BLaER1 treated with 17β-estradiol and CSF1 and Interleukin-3, amounts not matched to agents 10 nM and 100 nM (cell line): Measurements from ENCODE around the gene SPDYE16.
"Not testable (repeated sequence)": the region's sequence is repeated elsewhere in the genome, so short reads cannot be mapped to it uniquely, and the experiment has no call there.

Experiments
- H3K27ac ChIP-seq, 11 experiments: shearing (Covaris generic); formaldehyde crosslinking; 2 replicates each; pipeline ENCODE4 v1.8.1; 2022
- H3K27me3 ChIP-seq, 11 experiments: shearing (Covaris generic); formaldehyde crosslinking; 2 replicates each; pipeline ENCODE4 v1.8.1; 2022
- H3K36me3 ChIP-seq, 11 experiments: shearing (Covaris generic); formaldehyde crosslinking; 2 replicates each; pipeline ENCODE4 v1.8.1; 2022
- H3K4me1 ChIP-seq, 10 experiments: shearing (Covaris generic); formaldehyde crosslinking; 2 replicates each; pipeline ENCODE4 v1.8.1; 2022
- H3K4me2 ChIP-seq, 11 experiments: shearing (Covaris generic); formaldehyde crosslinking; 2 replicates each; pipeline ENCODE4 v1.8.1; 2022
- H3K4me3 ChIP-seq, 10 experiments: shearing (Covaris generic); formaldehyde crosslinking; 2 replicates each; pipeline ENCODE4 v1.8.1; 2022
- H3K9ac ChIP-seq, 11 experiments: shearing (Covaris generic); formaldehyde crosslinking; 2 replicates each; pipeline ENCODE4 v1.8.1; 2022
- H3K9me3 ChIP-seq, 11 experiments: shearing (Covaris generic); formaldehyde crosslinking; replicated peaks in 1 of 11; 2 replicates each; pipeline ENCODE4 v1.8.1; 2022
- H4K20me1 ChIP-seq, 11 experiments: shearing (Covaris generic); formaldehyde crosslinking; 2 replicates each; pipeline ENCODE4 v1.8.1; 2022
- Cebpa-rat ChIP-seq, 11 experiments: shearing (Covaris generic); IDR thresholded peaks; 2 replicates each; pipeline ENCODE4 v1.8.1; 2022

Gene SPDYE16

DNA sequence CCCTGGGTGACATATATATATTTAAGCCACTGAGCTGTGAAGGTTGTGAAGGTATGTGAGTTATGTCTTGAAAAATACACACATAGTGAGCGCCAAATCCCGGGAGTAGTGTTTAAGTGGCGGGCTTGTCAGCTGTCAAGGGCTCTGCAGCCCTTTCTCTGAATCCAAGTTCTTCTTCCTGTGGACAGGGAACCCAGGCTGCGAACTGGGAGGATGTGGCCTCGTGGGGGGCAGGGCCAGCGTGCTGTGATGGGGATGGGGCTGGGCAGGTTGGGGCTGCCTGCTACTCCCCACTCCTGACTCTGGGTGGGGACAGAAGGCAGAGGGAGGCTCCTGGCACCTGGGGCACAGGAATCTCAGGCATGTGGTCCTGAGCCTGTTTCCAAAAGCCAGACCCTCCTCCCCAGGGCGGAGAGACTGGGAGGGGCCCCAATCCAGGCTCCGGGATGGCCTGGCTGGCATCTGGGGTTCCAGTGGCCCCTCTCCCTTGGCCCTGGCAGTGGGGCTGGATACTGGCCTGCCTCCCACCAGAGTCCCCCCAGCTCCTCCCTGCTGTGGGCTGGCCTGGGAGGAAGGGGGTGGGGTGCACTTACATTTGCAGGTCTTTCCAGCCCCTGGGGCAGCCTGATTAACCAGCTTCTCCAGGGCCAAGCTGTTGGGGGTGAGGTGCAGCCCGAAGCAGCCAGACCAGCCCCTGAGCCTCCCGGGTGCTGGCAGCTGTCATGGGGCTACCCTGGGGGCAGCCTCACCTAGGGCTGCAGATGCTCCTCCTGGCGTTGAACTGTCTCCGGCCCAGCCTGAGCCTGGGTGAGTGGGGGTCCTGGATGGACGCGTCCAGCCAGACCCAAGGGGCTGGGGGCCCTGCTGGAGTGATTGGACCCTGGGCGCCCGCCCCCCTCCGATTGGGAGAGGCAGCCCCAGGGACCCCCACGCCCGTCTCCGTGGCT, 32.9 kb downstream of the SPDYE16 start, which contains the start of gene UPK3B:
Gene UPK3B, plus strand, starts transcription at position 622 of the 947 bp plus-strand sequence. Its CDS starts 101 bp downstream, at position 723.
- no peak for TF ChIP-seq Cebpa-rat (IDR thresholded peaks at IDR 0.05)
- Histone ChIP-seq H3K9ac (peak within 1 kb of the TSS in 2 of 11 experiments; percentile 7 to 11; a peak in 1 of 22 replicates), H3K36me3 (peaks cover 9 to 27% (median 24%) of the 10 kb centered on the region in 11 experiments; a peak in 21 of 22 replicates), H3K4me2 (peak within 1 kb of the TSS in 7 of 11 experiments; percentile 12 to 35 (median 28); a peak in 13 of 22 replicates), H3K9me3 (peaks cover 0 to 19% (median 0%) of the 10 kb centered on the region in 11 experiments; a peak in 6 of 22 replicates), H4K20me1 (peaks cover 0 to 10% (median 0%) of the 10 kb centered on the region in 11 experiments; a peak in 1 of 22 replicates), H3K4me1 (peaks cover 18 to 37% (median 29%) of the 10 kb centered on the region in 10 experiments), H3K4me3 (no peak within 1 kb of the TSS), H3K27ac (peak within 1 kb of the TSS in 2 of 11 experiments; percentile 9 to 14; a peak in 2 of 22 replicates), H3K27me3 (no peaks in the 10 kb centered on the region)

DNA sequence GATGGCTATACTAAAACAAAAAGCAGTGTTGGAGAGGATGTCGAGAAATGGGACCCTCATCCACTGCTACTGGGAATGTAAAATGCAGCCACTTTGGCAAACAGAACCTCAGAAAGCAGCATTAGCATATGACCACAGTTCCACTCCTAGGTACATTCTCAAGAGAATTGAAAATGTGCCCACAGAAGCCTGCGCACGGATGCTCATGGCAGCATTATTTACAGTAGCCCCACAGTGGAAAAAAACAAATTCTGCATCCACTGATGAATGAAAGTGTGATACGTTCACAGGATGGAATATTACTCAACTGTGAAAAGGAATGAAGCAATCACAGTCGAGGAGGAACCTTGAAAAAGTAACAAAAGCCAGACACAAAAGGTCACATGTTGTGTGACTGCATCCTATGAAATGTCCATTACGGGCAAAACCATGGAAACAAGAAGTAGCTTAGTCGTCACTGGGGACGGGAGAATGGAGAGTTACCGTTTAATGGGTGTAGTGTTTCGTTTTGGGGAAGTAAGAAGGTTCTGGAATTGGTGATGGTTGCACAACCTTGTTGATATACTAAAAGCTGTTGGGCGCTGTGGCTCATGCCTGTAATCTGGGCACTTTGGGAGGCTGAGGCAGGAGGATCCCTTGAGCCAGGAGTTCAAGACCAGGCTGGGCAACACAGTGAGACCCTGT, 35.2 kb downstream of the SPDYE16 start:
- peak in 7 of 11 experiments; percentile 28 to 67 (median 55); a peak in 5 of 22 replicates for TF ChIP-seq Cebpa-rat (IDR thresholded peaks at IDR 0.05)
- Histone ChIP-seq H3K4me2 (no peak overlapping the region; a peak in 1 of 22 replicates), H4K20me1 (peaks cover 0 to 11% (median 0%) of the 10 kb centered on the region in 11 experiments; a peak in 1 of 22 replicates), H3K27ac (peak overlapping the region in 5 of 11 experiments; percentile 13 to 66 (median 51); a peak in 7 of 22 replicates), H3K27me3 (no peaks in the 10 kb centered on the region), H3K9me3 (peaks cover 0 to 19% (median 0%) of the 10 kb centered on the region in 11 experiments; a peak in 6 of 22 replicates), H3K4me1 (peaks cover 8 to 24% (median 13%) of the 10 kb centered on the region in 10 experiments), H3K9ac (no peak overlapping the region), H3K4me3 (no peak overlapping the region), H3K36me3 (peaks cover 13 to 39% (median 27%) of the 10 kb centered on the region in 11 experiments; a peak in 21 of 22 replicates)

DNA sequence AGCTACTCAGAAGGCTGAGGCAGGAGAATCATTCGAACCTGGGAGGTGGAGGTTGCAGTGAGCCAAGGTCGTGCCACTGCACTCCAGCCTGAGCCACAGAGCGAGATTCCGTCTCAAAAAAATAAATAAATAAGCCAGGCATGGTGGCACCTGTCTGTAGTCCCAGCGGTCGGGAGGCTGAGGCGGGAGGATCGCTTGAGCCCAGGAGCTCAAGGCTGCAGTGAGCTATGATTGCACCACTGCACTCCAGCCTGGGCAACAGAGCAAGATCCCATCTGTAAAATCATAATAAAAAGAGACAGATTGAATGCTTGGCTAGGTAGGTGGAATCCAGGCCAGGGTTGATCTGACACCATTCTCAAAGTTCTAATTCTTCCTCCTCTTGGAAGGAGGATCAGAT, 36.5 kb downstream of the SPDYE16 start:
- Histone ChIP-seq H3K36me3 (peaks cover 14 to 50% (median 30%) of the 10 kb centered on the region in 11 experiments; a peak in 21 of 22 replicates), H3K4me1 (peaks cover 5 to 24% (median 10%) of the 10 kb centered on the region in 10 experiments; a peak in 17 of 20 replicates), H3K9me3 (peaks cover 0 to 19% (median 0%) of the 10 kb centered on the region in 11 experiments; a peak in 6 of 22 replicates), H3K27ac (peak overlapping the region in 1 of 11 experiments; percentile 41; a peak in 3 of 22 replicates), H4K20me1 (peaks cover 0 to 11% (median 0%) of the 10 kb centered on the region in 11 experiments; a peak in 1 of 22 replicates)
- not testable (repeated sequence) for H3K27me3 ChIP-seq, H3K4me2 ChIP-seq, H3K4me3 ChIP-seq, H3K9ac ChIP-seq

DNA sequence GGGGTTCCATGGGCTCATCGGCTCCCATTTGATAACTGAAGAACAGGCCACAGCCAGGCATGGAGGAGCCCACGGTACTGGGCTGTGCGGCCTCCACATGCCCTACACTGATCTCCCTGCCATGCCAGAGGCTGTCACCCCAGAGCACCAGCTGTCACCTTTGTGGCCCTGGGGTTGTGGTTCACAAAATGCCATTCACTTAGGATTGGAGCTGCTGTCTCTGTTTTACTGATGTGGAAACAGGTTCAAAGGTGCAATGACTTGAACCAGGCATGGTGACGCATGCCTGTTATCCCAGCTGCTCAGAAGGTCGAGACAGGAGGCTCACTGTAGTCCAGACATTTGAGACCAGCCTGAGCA, 37.0 kb downstream of the SPDYE16 start:
- Histone ChIP-seq H4K20me1 (peaks cover 0 to 11% (median 0%) of the 10 kb centered on the region in 11 experiments; a peak in 1 of 22 replicates), H3K9me3 (peaks cover 0 to 19% (median 0%) of the 10 kb centered on the region in 11 experiments; a peak in 6 of 22 replicates), H3K4me3 (no peak overlapping the region), H3K36me3 (peaks cover 15 to 55% (median 31%) of the 10 kb centered on the region in 11 experiments; a peak in 21 of 22 replicates), H3K4me2 (no peak overlapping the region), H3K27ac (no peak overlapping the region), H3K4me1 (peaks cover 5 to 24% (median 10%) of the 10 kb centered on the region in 10 experiments; a peak in 17 of 20 replicates), H3K9ac (no peak overlapping the region), H3K27me3 (no peaks in the 10 kb centered on the region)
- no peak for TF ChIP-seq Cebpa-rat (IDR thresholded peaks at IDR 0.05)

DNA sequence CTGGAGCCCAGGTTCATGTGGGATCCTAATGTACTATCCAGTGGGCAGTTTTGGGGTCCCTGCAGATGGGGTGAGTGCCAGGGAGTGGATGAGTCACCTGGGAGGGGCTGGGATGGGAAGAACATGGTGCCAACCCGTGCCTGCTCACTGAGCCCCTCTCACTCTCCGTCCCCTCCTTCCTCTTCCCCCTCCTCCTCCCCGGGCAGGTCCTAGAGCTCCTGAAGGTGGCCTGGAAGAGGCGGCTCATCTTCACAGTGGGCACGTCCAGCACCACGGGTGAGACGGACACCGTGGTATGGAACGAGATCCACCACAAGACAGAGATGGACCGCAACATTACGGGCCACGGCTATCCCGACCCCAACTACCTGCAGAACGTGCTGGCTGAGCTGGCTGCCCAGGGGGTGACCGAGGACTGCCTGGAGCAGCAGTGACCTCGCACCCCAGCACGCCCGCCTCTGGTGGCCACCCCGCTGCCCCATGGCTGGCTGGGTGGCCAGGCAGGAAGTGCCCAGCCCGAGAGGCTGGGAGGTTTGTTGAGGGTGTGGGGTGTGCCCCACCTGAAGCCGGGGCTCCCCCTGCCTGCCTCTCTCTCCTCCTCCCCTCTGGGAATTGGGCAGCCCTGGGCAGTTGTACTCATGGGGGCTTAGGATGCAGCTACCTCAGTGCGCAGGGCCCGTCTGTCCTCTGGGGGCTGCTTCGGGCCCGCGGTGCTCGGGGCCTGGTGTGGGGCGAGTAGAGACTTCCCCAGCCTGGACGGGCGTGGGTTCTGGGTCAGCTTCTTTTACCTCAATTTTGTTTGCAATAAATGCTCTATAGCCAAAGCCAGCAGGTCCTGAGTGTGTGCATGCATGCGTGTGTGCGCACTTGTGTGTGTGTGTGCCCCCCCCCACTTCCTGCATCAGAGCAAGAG, 37.7 kb downstream of the SPDYE16 start:
- Histone ChIP-seq H3K4me1 (peaks cover 5 to 23% (median 8%) of the 10 kb centered on the region in 10 experiments; a peak in 17 of 20 replicates), H3K4me2 (no peak overlapping the region), H3K9ac (no peak overlapping the region), H3K36me3 (peaks cover 18 to 61% (median 31%) of the 10 kb centered on the region in 11 experiments; a peak in 21 of 22 replicates), H3K27me3 (no peaks in the 10 kb centered on the region), H3K4me3 (no peak overlapping the region), H3K9me3 (peaks cover 0 to 19% (median 0%) of the 10 kb centered on the region in 11 experiments; a peak in 6 of 22 replicates), H3K27ac (no peak overlapping the region), H4K20me1 (peaks cover 0 to 11% (median 0%) of the 10 kb centered on the region in 11 experiments; a peak in 1 of 22 replicates)
- TF ChIP-seq Cebpa-rat (IDR thresholded peaks at IDR 0.05) = no peak

DNA sequence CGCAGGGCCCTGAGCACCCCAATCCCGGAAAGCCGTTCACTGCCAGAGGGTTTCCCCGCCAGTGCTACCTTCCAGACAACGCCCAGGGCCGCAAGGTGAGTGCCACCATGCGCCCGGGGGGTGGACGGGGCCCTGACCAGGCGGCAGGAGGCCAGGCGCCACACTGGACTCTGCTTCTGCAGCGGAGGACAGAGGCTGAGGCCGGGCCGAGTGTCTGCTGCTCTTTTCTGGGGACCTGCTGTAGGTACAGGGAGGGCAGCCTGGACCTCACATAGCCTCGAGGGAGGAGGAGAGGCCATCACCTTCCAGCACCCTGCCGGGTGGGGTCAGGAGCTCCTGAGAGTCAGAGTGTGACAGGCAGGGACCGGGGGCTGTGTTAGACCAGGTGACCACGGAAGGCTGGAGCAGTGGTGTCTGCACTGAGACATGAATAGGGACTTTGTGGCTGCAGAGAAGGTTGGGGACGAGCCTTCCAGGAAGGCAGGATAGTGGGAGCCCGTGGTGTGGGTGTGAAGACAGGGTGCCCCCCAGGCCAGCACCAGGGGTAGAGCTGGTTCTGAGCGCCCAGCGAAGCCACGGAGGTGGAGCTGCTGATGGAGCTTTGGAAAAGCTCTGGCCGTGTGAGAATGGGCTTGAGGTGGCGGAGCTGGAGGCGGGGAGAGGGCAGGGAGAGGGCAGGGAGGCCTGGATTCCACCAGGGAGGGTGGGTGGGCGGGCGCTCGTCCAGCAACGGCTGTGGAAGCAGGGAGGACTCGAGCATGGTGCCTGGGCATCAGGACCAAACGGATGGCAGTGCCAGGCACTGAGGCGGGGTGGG, 38.5 kb downstream of the SPDYE16 start:
- peaks cover 0 to 14% (median 0%) of the 10 kb centered on the region in 10 experiments; a peak in 5 of 20 replicates for H3K4me1 ChIP-seq
- not testable (repeated sequence) for H3K4me3 ChIP-seq, H3K4me2 ChIP-seq, H3K27me3 ChIP-seq, H3K27ac ChIP-seq, H3K9ac ChIP-seq
- H4K20me1 ChIP-seq = 0 out of 22 replicates have a peak, but pooled peaks cover 0 to 11% (median 0%) of the 10 kb centered on the region in 11 experiments
- peaks cover 0 to 19% (median 0%) of the 10 kb centered on the region in 11 experiments; a peak in 6 of 22 replicates for H3K9me3 ChIP-seq
- peaks cover 18 to 61% (median 31%) of the 10 kb centered on the region in 11 experiments; a peak in 21 of 22 replicates for H3K36me3 ChIP-seq

DNA sequence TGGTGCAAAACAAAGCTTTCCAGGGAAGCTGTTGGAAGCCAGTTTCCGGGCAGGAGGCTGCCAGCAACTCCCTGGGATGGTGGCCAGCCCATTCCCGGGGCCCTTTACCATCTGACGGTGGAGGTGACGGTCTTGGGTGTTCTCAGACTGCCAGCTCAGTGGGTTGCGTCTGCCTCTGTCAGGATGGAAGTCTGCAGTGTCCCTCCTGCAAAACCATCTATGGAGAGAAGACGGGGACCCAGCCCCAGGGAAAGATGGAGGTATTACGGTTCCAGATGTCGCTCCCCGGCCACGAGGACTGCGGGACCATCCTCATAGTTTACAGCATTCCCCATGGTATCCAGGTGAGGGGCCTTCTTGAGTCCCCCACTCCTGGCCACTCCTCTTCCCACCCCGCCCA, 39.9 kb downstream of the SPDYE16 start:
- H3K9me3 ChIP-seq = peaks cover 0 to 17% (median 0%) of the 10 kb centered on the region in 11 experiments; a peak in 6 of 22 replicates
- H3K4me3 ChIP-seq, H3K27me3 ChIP-seq, H3K4me2 ChIP-seq, H3K4me1 ChIP-seq, H3K27ac ChIP-seq, H3K9ac ChIP-seq: not testable (repeated sequence)
- H4K20me1 ChIP-seq = 0 out of 22 replicates have a peak, but pooled peaks cover 0 to 11% (median 0%) of the 10 kb centered on the region in 11 experiments
- peaks cover 18 to 61% (median 31%) of the 10 kb centered on the region in 11 experiments; a peak in 21 of 22 replicates for H3K36me3 ChIP-seq

DNA sequence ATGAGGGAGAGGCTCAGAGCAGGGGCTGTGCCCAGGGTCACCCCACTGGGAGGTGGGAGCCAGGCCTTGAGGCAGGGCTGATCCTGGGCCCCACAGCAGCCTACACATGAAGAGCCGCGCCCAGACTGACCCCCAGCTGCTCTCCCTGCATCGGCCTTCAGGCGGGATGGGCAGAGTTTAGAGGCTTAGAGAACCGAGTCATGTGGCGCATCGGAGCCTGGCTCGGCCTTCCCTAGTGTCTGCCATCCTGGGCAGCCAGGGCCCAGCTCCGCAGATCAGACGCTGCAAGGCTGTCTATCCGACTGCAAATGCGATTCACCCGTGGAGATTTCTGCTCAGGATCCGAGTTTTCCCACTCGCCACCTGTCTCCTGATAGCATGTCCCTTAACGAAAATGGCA, 40.3 kb downstream of the SPDYE16 start:
- peaks cover 0 to 13% (median 0%) of the 10 kb centered on the region in 11 experiments; a peak in 6 of 22 replicates for H3K9me3 ChIP-seq
- H3K27me3 ChIP-seq, H3K4me1 ChIP-seq, H3K4me3 ChIP-seq, H3K9ac ChIP-seq, H3K27ac ChIP-seq, H3K4me2 ChIP-seq: not testable (repeated sequence)
- 0 out of 22 replicates have a peak, but pooled peaks cover 0 to 11% (median 0%) of the 10 kb centered on the region in 11 experiments for H4K20me1 ChIP-seq
- H3K36me3 ChIP-seq = peaks cover 18 to 61% (median 30%) of the 10 kb centered on the region in 11 experiments; a peak in 21 of 22 replicates

DNA sequence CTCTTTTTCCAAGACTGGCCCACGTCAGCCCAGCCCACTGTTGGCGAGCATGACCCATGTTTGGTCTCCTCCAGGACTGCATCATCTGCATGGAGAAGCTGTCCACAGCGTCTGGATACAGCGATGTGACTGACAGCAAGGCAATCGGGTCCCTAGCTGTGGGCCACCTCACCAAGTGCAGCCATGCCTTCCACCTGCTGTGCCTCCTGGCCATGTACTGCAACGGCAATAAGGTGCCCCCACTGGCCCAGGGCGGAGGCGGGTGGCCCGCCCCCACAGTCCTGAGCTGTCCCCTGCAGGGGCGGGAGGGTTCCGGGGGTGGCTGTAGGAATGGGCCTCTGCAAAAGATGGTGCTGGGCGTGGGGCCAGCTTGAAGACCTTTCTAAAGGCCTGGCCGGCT, 40.9 kb downstream of the SPDYE16 start:
- not testable (repeated sequence) for H3K4me3 ChIP-seq, H3K27me3 ChIP-seq, H3K4me2 ChIP-seq, H3K27ac ChIP-seq, H3K4me1 ChIP-seq, H3K9me3 ChIP-seq, H3K9ac ChIP-seq
- H3K36me3 ChIP-seq = peaks cover 18 to 58% (median 24%) of the 10 kb centered on the region in 11 experiments; a peak in 20 of 22 replicates
- H4K20me1 ChIP-seq = 0 out of 22 replicates have a peak, but pooled peaks cover 0 to 11% (median 0%) of the 10 kb centered on the region in 11 experiments

DNA sequence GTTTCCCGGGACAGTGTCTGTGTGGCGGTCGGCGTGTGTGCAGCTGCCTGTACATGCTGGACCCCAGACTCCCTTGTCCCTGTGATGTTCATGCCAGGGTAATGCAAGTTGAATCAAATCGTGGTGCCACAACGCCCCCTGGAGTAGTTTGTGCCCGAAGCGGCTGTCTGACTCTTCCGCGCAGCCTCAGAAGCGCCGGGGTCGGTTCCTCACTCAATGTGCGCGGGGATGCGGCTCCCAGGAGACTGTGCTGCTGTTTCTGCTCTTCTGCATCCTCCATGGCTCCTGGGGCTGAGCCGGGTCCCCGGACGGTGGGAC, 43.2 kb downstream of the SPDYE16 start:
- H3K9ac ChIP-seq, H4K20me1 ChIP-seq, H3K27ac ChIP-seq, H3K4me3 ChIP-seq, H3K4me1 ChIP-seq, H3K4me2 ChIP-seq, H3K9me3 ChIP-seq, H3K27me3 ChIP-seq: not testable (repeated sequence)
- H3K36me3 ChIP-seq = peaks cover 0 to 35% (median 6%) of the 10 kb centered on the region in 11 experiments; a peak in 11 of 22 replicates
